Measurements from ENCODE around the gene RASEF. TPM values are rescaled to one million over a fixed set of nuclear protein-coding genes. Genes with fewer than 3 reads are reported as not detected.

RASEF gene
- total RNA-seq, 1 experiment from 2014 or later, result 2.2 TPM

- Histone ChIP-seq H3K79me2 (ENCODE audit: insufficient read depth, low read length) (no peaks in the 10 kb centered on the region), H3K23me2 (ENCODE audit: insufficient read length, low read depth, low read length, poor library complexity, severe bottlenecking) (no peaks in the 10 kb centered on the region), H2BK12ac (ENCODE audit: insufficient read length, low read depth, low read length) (no peak overlapping the region), H4K8ac (replicated peaks; ENCODE audit: insufficient read length, low read depth, low read length) (no peak overlapping the region), H3K23ac (ENCODE audit: insufficient read length, low read depth, low read length) (no peak overlapping the region), H3K4ac (ENCODE audit: low read depth, low read length) (no peak overlapping the region), H3K4me1 (ENCODE audit: insufficient read depth, low read length) (no peaks in the 10 kb centered on the region), H4K20me1 (ENCODE audit: control insufficient read depth, insufficient read depth, insufficient read length) (no peaks in the 10 kb centered on the region), H3K9me3 (ENCODE audit: control insufficient read depth, low read depth, low read length) (no peaks in the 10 kb centered on the region), H3K27me3 (ENCODE audit: insufficient read depth, low read length) (peaks cover 1% of the 10 kb centered on the region; the same call in 1 of the 2 replicates), H2BK20ac (ENCODE audit: low read depth, low read length, poor library complexity, severe bottlenecking) (no peak overlapping the region), H2AK5ac (ENCODE audit: insufficient read length, low read length) (no peak overlapping the region), H3K14ac (ENCODE audit: insufficient read depth, low read length) (no peak overlapping the region), H4K91ac (ENCODE audit: insufficient read length, low read depth, low read length) (no peak overlapping the region), H3K4me2 (ENCODE audit: insufficient read depth, insufficient read length, low read length) (no peak overlapping the region), H3K9ac (ENCODE audit: extremely low read depth, insufficient read length, low read length) (no peak overlapping the region), H3K79me1 (ENCODE audit: insufficient read depth, low read depth, low read length, poor library complexity, severe bottlenecking) (no peaks in the 10 kb centered on the region), H2BK5ac (ENCODE audit: insufficient read length, low read length) (no peak overlapping the region), H3K56ac (ENCODE audit: insufficient read length, low read depth, low read length) (no peak overlapping the region), H3K27ac (ENCODE audit: insufficient read length, low read depth, low read length) (no peak overlapping the region), H2AFZ (ENCODE audit: low read length) (no peak overlapping the region), H4K5ac (ENCODE audit: insufficient read length, low read depth, low read length) (no peak overlapping the region), H3T11ph (ENCODE audit: low read length) (no peak overlapping the region), H2BK120ac (ENCODE audit: low read depth, low read length, poor library complexity, severe bottlenecking) (no peak overlapping the region), H3K18ac (ENCODE audit: insufficient read length, low read depth, low read length) (no peak overlapping the region), H2BK15ac (ENCODE audit: low read depth, low read length) (no peak overlapping the region)
- DNase-seq, result no peak
- peaks cover 4 to 5% (median 4%) of the 10 kb centered on the region in 3 experiments; a peak in 6 of 7 replicates for H3K36me3 Mint-ChIP-seq (ENCODE audit: insufficient read depth in 1 of 3, low read depth in 3 of 3)
- no peak overlapping the region for H3K4me3 Mint-ChIP-seq
- peaks cover 0 to 7% of the 10 kb centered on the region in 2 experiments; a peak in 2 of 5 replicates for H3K9me3 Mint-ChIP-seq
- no peak for TF ChIP-seq CTCF (conservative IDR thresholded peaks at IDR 0.05)
- no peak overlapping the region for H3K27ac Mint-ChIP-seq
- peaks cover 4 to 6% of the 10 kb centered on the region in 2 experiments for H3K4me1 Mint-ChIP-seq
- no CpG with 5 or more reads among the region's 2 CpGs for WGBS (ENCODE audit: extremely low coverage, insufficient read length, low lambda C conversion rate)
- H3K27me3 Mint-ChIP-seq (ENCODE audit: low read depth), result peaks cover 25% of the 10 kb centered on the region
These were observed 6.8 kb downstream of the RASEF start for GRCh38 chr9:83056174-83056573.

Data from H9 (cell line).